Measurements from ENCODE around the gene TRIM2. TPM values are rescaled to one million over a fixed set of nuclear protein-coding genes. Genes with fewer than 3 reads are reported as not detected.

The TRIM2 gene
- total RNA-seq, 2 experiments from 2014 or later, result 0.13 to 0.18 TPM

DNA sequence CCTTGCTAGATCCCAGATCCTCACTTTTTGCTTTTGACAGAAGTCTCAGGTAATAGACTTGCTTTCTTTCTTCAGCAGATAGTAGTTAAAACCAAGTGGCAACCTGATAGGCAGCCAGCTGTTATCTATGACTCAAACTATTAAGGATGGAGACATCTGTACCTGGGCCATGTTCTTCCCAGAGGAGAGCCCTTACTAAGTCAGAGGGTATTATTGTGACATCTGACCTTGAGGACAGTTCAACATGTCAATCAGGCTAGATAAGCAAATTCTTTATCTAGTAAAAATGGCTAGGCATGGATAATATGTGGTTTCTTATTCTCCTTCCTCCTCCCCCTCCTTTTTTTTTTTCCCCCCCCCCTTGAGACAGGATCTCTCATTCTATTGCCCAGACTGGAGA, 39.2 kb downstream of the TRIM2 start:
- ChIA-PET CTCF (no interaction called here), POLR2A (no interaction called here)
- Mint-ChIP-seq H3K9me3 (ENCODE audit: insufficient read depth) (no peaks in the 10 kb centered on the region), H3K4me3 (no peak overlapping the region), H3K36me3 (ENCODE audit: low read depth) (no peaks in the 10 kb centered on the region), H3K27ac (no peak overlapping the region), H3K27me3 (ENCODE audit: low read depth) (peaks cover 7% of the 10 kb centered on the region), H3K4me1 (ENCODE audit: low read depth) (peaks cover 3% of the 10 kb centered on the region)
- ATAC-seq (no peak), DNase-seq (no peak)

DNA sequence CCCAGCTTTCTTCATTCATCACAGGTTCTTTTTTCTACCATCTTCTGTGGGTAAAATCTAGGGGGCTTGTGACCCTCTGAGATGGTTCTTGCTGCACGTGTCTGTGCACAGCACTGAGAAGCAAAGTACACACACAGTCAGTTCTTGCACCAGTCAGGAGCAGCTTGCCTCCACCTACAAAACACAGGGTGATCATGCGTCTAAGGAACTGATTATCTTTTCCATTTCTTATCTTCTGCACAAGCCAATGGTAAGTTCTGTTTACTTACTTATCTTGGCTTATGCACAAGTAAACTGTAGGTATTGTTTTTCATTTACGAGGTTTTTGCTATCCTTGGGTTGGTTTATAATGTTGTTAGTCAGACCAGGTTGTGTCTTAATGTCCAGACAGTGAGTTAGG, 40.7 kb downstream of the TRIM2 start:
- Mint-ChIP-seq H3K4me3 (no peak overlapping the region), H3K9me3 (ENCODE audit: insufficient read depth) (no peaks in the 10 kb centered on the region), H3K36me3 (ENCODE audit: low read depth) (no peaks in the 10 kb centered on the region), H3K4me1 (ENCODE audit: low read depth) (peaks cover 14% of the 10 kb centered on the region), H3K27me3 (ENCODE audit: low read depth) (peaks cover 7% of the 10 kb centered on the region), H3K27ac (no peak overlapping the region)
- no peak for DNase-seq
- ChIA-PET CTCF (no interaction called here), POLR2A (no interaction called here)
- no peak for ATAC-seq

DNA sequence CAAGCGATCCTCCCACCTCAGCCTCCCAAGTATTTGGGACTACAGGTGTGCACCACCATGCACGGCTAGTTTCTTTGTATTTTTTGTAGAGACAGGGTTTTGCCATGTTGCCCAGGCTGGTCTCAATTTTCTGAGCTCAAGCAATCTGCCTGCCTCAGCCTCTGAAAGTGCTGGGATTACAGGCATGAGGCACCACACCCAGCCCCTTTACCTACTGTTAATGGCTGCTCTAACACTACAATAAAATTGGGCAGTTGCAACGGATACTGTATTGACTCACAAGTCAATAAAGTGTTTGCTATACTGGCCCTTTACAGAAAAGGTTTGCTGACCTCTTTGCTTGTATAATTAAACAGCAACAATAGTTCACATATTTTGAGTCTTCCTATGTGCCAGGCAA, 41.5 kb downstream of the TRIM2 start:
- no peak for ATAC-seq
- Mint-ChIP-seq H3K36me3 (ENCODE audit: low read depth) (no peaks in the 10 kb centered on the region), H3K27ac (no peak overlapping the region), H3K27me3 (ENCODE audit: low read depth) (peaks cover 7% of the 10 kb centered on the region), H3K4me3 (no peak overlapping the region), H3K4me1 (ENCODE audit: low read depth) (peaks cover 14% of the 10 kb centered on the region), H3K9me3 (ENCODE audit: insufficient read depth) (no peaks in the 10 kb centered on the region)
- CTCF ChIA-PET, result no interaction called here
- no peak for DNase-seq
- POLR2A ChIA-PET, result no interaction called here

DNA sequence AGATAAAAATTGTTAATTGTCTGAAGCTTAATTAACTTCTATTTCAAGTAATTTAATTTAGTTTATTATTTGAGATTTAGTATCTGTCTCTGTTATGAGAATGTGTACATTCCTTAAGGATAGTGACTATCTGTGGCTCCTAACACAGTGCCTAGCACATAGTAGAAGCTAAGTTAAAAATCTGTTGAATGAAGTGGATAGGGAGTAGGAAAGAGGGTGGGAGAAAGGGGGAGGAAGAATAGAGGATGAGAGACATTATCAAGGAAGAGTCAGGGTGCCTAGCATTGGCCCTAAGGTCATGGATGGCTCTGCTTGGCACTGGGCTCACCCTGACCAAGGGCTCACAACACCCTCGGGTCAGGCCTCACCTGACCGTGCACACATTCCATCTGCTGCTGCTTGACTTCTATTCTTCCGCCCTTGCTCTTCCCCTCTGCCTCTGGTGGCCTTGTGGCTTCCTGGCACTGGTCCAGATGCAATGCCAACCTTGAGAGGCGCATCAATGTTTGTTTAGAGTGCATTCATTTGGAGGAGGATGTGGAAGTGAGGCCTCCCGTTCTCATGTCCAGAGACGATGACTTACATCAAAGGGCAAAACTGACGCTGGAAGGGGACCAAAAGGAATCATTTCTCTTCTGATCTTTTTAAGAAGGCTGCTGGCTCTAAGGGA, 42.3 kb downstream of the TRIM2 start:
- Mint-ChIP-seq H3K9me3 (ENCODE audit: insufficient read depth) (no peaks in the 10 kb centered on the region), H3K4me1 (ENCODE audit: low read depth) (peaks cover 14% of the 10 kb centered on the region), H3K27me3 (ENCODE audit: low read depth) (peaks cover 7% of the 10 kb centered on the region), H3K4me3 (no peak overlapping the region), H3K36me3 (ENCODE audit: low read depth) (no peaks in the 10 kb centered on the region), H3K27ac (no peak overlapping the region)
- ChIA-PET CTCF (no interaction called here), POLR2A (no interaction called here)
- DNase-seq (no peak), ATAC-seq (no peak)

DNA sequence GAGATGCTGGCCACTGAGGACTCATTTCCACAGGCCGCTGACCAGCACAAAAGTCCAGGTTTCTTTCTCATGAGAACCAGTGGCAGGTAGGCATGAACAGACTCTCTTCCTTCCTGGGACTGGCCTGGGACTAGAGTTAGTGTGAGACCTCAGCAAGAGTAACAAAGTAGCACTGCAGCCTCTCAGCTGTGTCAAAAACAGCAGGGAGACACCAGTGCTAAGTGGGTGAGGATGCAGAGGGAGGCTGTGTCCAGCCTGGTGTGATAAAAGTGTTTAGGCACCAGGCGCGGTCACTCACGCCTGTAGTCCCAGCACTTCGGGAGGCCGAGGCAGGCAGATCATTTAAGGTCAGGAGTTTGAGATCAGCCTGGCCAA, 42.9 kb downstream of the TRIM2 start:
- POLR2A ChIA-PET, result no interaction called here
- Mint-ChIP-seq H3K36me3 (ENCODE audit: low read depth) (no peaks in the 10 kb centered on the region), H3K4me1 (ENCODE audit: low read depth) (peaks cover 14% of the 10 kb centered on the region), H3K27me3 (ENCODE audit: low read depth) (peaks cover 7% of the 10 kb centered on the region), H3K4me3 (no peak overlapping the region), H3K9me3 (ENCODE audit: insufficient read depth) (no peaks in the 10 kb centered on the region), H3K27ac (no peak overlapping the region)
- peak; percentile 17 for DNase-seq
- no peak for ATAC-seq
- CTCF ChIA-PET, result interaction anchor here (1.4 kb wide), 1 partner anchor 396 kb away, joined by 3 read pairs; no protein-coding TSS in a partner anchor

DNA sequence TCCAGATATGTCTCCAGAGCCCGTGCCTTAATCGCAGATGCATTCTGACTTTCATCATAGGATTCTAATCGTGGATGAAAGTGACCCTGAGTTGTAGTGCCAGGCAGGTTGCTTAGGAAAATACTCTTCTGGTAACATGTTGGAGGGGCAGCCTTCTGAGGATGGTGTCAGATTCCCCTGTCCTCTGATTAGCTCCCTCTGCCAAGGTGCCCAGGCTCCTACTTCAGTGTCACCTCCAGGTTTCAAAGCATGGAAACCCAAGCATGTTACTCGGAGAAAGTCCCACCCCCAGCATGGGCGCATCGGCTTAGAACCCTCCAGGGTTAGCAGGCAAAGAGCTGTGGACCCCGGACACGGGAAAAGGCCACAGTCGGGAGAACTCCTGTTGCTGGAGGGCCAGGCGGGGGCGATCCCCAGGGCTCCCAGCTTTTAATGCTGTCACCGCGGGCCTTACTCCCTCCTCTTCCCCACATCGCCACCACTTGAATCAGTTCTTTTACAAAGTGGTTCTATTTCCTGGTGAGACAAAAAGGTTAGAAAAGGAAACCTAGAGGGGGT, 44.5 kb downstream of the TRIM2 start:
- no peak for ATAC-seq
- peak overlapping the region; percentile 9 for H3K27ac Mint-ChIP-seq

DNA sequence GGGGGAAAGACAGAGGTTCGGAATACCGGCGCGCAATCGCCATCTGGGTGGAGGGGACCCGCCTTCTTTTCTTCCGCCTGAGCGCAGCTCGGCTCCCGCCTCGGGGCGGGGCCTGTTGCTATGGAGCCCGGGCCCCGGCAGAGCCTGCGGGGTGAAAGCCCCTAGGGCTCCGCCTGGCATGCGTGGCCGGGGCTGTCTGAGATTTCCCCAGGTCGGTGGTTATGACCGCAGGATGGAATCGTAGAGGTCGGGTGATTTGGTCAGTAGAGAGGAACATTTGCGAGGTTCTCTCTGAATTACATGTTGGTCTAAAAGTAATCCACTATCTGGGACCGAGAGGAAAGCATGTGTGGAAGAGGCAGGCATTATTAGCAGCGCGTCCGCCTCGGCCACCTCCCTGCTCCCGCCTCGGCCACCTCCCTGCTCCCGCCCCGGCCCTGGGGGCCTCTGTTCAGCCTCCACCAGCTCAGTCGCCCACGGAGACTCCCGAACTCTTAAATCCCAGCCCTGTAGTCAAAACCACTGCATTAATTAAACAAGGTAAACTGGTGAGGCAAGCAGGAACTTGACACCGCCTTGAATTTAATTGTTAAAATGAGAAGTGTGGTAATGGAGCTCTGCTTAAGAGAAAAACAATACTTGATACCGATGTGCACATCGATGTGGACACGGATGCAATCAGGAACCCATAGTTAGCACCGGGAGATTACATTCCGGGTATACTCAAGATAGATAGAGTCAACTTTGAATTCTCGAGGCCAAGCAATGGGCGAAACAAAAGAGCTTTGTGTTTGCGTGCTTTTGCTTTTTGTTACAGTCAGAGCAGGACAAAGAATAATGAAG, 45.2 kb downstream of the TRIM2 start:
- Mint-ChIP-seq H3K4me3 (peak overlapping the region; percentile 81), H3K36me3 (ENCODE audit: low read depth) (no peaks in the 10 kb centered on the region), H3K27me3 (ENCODE audit: low read depth) (peaks cover 7% of the 10 kb centered on the region), H3K27ac (peak overlapping the region; percentile 64), H3K9me3 (ENCODE audit: insufficient read depth) (no peaks in the 10 kb centered on the region), H3K4me1 (ENCODE audit: low read depth) (peaks cover 14% of the 10 kb centered on the region)
- peak; percentile 99 for ATAC-seq
- CTCF ChIA-PET, result interaction anchor here (1.5 kb wide), 1 partner anchor 97 kb away, joined by 3 read pairs; no protein-coding TSS in a partner anchor
- POLR2A ChIA-PET, result interaction anchor here (0.7 kb wide), 1 partner anchor 463 kb away, joined by 3 read pairs; no protein-coding TSS in a partner anchor
- DNase-seq, result peak; percentile 83

More for the DNA sequence above, 44.5 kb downstream of the TRIM2 start:
- DNase-seq, result no peak
- H3K27me3 Mint-ChIP-seq (ENCODE audit: low read depth), result peaks cover 7% of the 10 kb centered on the region
- ChIA-PET POLR2A (no interaction called here), CTCF (interaction anchor here (1.4 to 1.5 kb wide), 2 partner anchors 98 to 394 kb away, joined by 3 read pairs; no protein-coding TSS in a partner anchor)
- H3K4me1 Mint-ChIP-seq (ENCODE audit: low read depth), result peaks cover 14% of the 10 kb centered on the region
- no peaks in the 10 kb centered on the region for H3K36me3 Mint-ChIP-seq (ENCODE audit: low read depth)
- no peaks in the 10 kb centered on the region for H3K9me3 Mint-ChIP-seq (ENCODE audit: insufficient read depth)
- peak overlapping the region; percentile 81 for H3K4me3 Mint-ChIP-seq

DNA sequence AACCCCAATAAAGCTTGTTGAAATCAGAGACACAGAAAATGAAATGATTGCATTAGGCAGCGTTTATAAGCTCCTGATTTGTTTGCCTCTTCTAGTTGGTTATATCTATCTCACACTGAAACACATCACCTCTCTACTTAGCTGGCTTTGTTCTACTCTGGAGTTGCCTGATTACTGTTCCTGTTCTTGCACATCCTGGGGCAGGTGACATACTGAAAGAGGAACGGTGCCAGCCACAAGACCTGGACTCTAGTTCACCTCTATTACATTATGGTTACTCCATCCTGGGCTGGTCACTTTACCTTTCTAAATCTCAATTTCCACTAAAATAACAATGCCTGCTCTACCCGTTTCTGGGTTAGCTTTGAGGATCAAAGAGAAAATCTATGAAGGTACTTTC, 47.9 kb downstream of the TRIM2 start:
- peaks cover 14% of the 10 kb centered on the region for H3K4me1 Mint-ChIP-seq (ENCODE audit: low read depth)
- no peak overlapping the region for H3K4me3 Mint-ChIP-seq
- ATAC-seq, result no peak
- H3K27ac Mint-ChIP-seq, result no peak overlapping the region
- H3K9me3 Mint-ChIP-seq (ENCODE audit: insufficient read depth), result no peaks in the 10 kb centered on the region
- H3K36me3 Mint-ChIP-seq (ENCODE audit: low read depth), result no peaks in the 10 kb centered on the region
- DNase-seq, result no peak
- peaks cover 8% of the 10 kb centered on the region for H3K27me3 Mint-ChIP-seq (ENCODE audit: low read depth)
- POLR2A ChIA-PET, result no interaction called here
- CTCF ChIA-PET, result interaction anchor here (1.4 kb wide), 1 partner anchor 498 kb away, joined by 3 read pairs; no protein-coding TSS in a partner anchor

DNA sequence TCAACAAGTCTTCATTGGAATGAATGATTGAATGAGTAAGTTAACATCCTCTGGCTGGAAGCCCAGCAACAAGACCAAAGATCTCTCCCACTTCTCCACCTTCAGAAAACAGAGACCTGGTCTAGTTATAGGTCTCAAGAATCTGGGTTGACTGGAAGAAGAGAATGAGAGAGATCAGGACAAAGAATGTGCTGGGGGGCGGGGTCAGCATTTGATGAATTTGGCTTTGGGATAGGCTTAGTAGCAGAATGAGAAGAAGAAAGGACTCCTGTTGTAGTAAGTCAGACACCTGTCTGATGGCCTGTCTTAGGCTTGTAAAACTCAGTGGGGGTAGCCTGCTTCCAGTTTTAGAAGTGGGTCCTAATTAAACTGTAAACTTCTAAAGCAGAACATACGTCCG, 51.0 kb downstream of the TRIM2 start:
- POLR2A ChIA-PET, result no interaction called here
- Mint-ChIP-seq H3K27me3 (ENCODE audit: low read depth) (peaks cover 11% of the 10 kb centered on the region), H3K4me3 (no peak overlapping the region), H3K36me3 (ENCODE audit: low read depth) (no peaks in the 10 kb centered on the region), H3K4me1 (ENCODE audit: low read depth) (no peaks in the 10 kb centered on the region), H3K9me3 (ENCODE audit: insufficient read depth) (no peaks in the 10 kb centered on the region), H3K27ac (no peak overlapping the region)
- DNase-seq (peak; percentile 2), ATAC-seq (no peak)
- CTCF ChIA-PET, result no interaction called here

DNA sequence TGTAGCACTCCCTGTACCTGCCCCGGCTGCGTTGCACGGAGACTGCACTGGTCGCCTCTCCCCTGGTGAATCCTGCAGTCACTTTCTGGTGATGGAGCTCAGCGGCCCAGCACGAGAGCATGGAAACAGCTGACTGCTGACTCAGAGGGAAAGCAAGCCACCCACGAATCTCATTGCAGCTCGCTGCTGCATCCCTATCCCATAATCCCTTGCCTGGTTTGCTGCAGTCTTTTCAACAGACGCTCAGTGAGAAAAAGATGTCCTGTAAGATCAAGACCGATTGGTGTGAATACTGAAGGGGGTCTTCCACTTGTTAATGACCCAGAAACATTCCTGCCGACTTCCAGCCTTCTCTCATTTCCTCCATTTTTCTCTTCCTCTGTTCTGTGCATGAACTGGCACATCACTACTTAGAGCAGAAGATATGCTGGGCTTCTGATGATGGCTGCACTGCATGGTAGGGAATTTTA, 52.9 kb downstream of the TRIM2 start:
- DNase-seq (peak; percentile 24), ATAC-seq (no peak)
- Mint-ChIP-seq H3K4me1 (ENCODE audit: low read depth) (no peaks in the 10 kb centered on the region), H3K9me3 (ENCODE audit: insufficient read depth) (peaks cover 5% of the 10 kb centered on the region), H3K36me3 (ENCODE audit: low read depth) (no peaks in the 10 kb centered on the region), H3K4me3 (no peak overlapping the region), H3K27ac (no peak overlapping the region), H3K27me3 (ENCODE audit: low read depth) (peaks cover 21% of the 10 kb centered on the region)
- CTCF ChIA-PET, result interaction anchor here (1.2 kb wide), 1 partner anchor 20 kb away, joined by 3 read pairs; no protein-coding TSS in a partner anchor
- POLR2A ChIA-PET, result no interaction called here

DNA sequence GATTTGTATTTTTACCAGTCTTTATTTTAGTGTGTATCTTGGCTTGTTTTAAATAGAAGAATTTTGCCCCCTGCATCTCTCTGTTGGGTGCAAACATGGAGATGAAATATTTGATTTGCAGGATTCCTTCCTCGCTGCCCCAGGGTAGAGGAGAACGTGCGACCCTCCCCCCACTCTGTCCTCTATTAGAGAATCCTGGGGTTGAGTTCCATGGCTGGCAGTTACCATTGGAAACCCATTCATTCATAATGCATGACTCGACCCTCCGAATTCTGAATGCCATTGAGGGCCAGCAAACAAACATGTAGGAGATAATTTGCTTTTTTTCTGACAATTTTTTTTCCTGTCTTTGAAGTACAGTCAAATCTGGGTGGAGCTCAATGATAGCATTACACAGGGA, 53.7 kb downstream of the TRIM2 start:
- H3K27me3 Mint-ChIP-seq (ENCODE audit: low read depth), result peaks cover 21% of the 10 kb centered on the region
- H3K36me3 Mint-ChIP-seq (ENCODE audit: low read depth), result no peaks in the 10 kb centered on the region
- H3K27ac Mint-ChIP-seq, result no peak overlapping the region
- no peak overlapping the region for H3K4me3 Mint-ChIP-seq
- peak; percentile 11 for DNase-seq
- H3K4me1 Mint-ChIP-seq (ENCODE audit: low read depth), result no peaks in the 10 kb centered on the region
- peaks cover 5% of the 10 kb centered on the region for H3K9me3 Mint-ChIP-seq (ENCODE audit: insufficient read depth)
- CTCF ChIA-PET, result interaction anchor here (1.0 to 1.2 kb wide), 2 partner anchors 19 to 35 kb away, joined by 3 read pairs; no protein-coding TSS in a partner anchor
- POLR2A ChIA-PET, result no interaction called here
- no peak for ATAC-seq

DNA sequence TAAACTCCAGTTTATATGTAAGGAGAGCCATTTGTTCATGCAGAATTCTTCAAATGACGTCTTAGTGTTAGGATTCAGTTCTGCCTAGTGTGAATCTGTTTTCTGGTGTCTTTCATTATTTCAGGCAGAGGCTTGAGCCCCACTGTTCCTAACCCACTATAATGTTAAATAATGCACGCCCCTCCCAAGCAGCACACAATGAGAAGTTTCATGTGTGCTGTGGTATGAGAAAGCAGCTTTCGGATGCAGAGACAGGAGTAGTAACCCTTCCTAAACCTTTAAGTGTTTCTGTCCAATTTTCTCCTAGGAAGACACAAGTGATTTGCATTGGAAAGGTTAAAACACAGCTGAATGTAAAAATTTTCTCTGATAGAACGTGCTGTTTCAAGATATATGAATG, 54.5 kb downstream of the TRIM2 start:
- Mint-ChIP-seq H3K4me1 (ENCODE audit: low read depth) (no peaks in the 10 kb centered on the region), H3K27me3 (ENCODE audit: low read depth) (peaks cover 21% of the 10 kb centered on the region)
- CTCF ChIA-PET, result interaction anchor here (1.0 kb wide), 1 partner anchor 35 kb away, joined by 3 read pairs; no protein-coding TSS in a partner anchor

More for the DNA sequence above, 54.5 kb downstream of the TRIM2 start:
- Mint-ChIP-seq H3K27ac (no peak overlapping the region), H3K4me3 (no peak overlapping the region), H3K36me3 (ENCODE audit: low read depth) (no peaks in the 10 kb centered on the region), H3K9me3 (ENCODE audit: insufficient read depth) (peaks cover 5% of the 10 kb centered on the region)
- POLR2A ChIA-PET, result no interaction called here
- DNase-seq, result no peak
- no peak for ATAC-seq

Data from activated CD8-positive, alpha-beta T cell treated with anti-CD3 and anti-CD28 coated beads, Interleukin-2, amount 10 ng/mL, durations not matched to agents 7 days and 5 days (primary cell).